Right lobe of liver (tissue), 4 donors: ENCODE measurements around the gene MTUS2.

ENCODE experiments used
- CTCF ChIP-seq, 4 donors: fragments of 200-600 bp in 3 of 4; fragments of 450-650 bp in 1 of 4; IDR thresholded peaks; one replicate each; pipeline versions ENCODE4 v1.5.1 to v1.8.0; 2016 to 2022; ENCODE audit warnings: antibody characterized with exemption in 4 of 4, mild to moderate bottlenecking in 2 of 4
- POLR2A ChIP-seq: fragments of 450-650 bp; IDR thresholded peaks from one replicate; pipeline ENCODE4 v1.6.1; 2017; ENCODE audit warnings: antibody characterized with exemption, mild to moderate bottlenecking
- donor health status: DM: no; HTN: no; CAD: no.
- donor health status: DM: no; HTN: no; CAD: no.
- donor health status: DM: no; HTN: yes; CAD: no.

GRCh38 chr13:29523199-29523961 is 703.2 kb downstream of the MTUS2 start:
- TF ChIP-seq CTCF (IDR thresholded peaks at IDR 0.05): no peak
- TF ChIP-seq POLR2A: no peak
